ENCODE measurements around the gene ACTG1. TPM values are rescaled to one million over a fixed set of nuclear protein-coding genes. Genes with fewer than 3 reads are reported as not detected.
A peak's percentile ranks its signal among the peaks of the same experiment; 100 is the strongest.

Gene ACTG1
- total and polyA plus RNA-seq, 2 of the 13 experiments (the other 11 are each of a cell fraction or from before 2014, with no cell fraction given), result 973 to 1,138 TPM

GRCh38 chr17:81551458-81552243 lies 39.1 kb upstream of the ACTG1 start (continued):
- TF ChIP-seq TFDP2 (CRISPR knock-in tag; IDR thresholded peaks at IDR 0.05) (no peak), ZNF263 (CRISPR knock-in tag; IDR thresholded peaks at IDR 0.05) (no peak), U2AF2 (IDR thresholded peaks at IDR 0.05; ENCODE audit: low read depth, low read length) (no peak), ATF2 (CRISPR knock-in tag; IDR thresholded peaks at IDR 0.05) (no peak), CENPT (CRISPR knock-in tag; IDR thresholded peaks at IDR 0.05; ENCODE audit: low read depth) (no peak; the same call in 1 of the 2 replicates), KDM4B (CRISPR knock-in tag; IDR thresholded peaks at IDR 0.05) (no peak), ZNF382 (CRISPR knock-in tag; IDR thresholded peaks at IDR 0.05; ENCODE audit: borderline replicate concordance) (no peak), SRY (CRISPR knock-in tag; IDR thresholded peaks at IDR 0.05) (no peak), RFXANK (CRISPR knock-in tag; IDR thresholded peaks at IDR 0.05) (no peak), POGK (CRISPR knock-in tag; conservative IDR thresholded peaks at IDR 0.05) (no peak; the same call in 1 of the 2 replicates), ZNF773 (CRISPR knock-in tag; IDR thresholded peaks at IDR 0.05; ENCODE audit: borderline replicate concordance) (no peak), ZNF780A (CRISPR knock-in tag; IDR thresholded peaks at IDR 0.05) (no peak), REL (CRISPR knock-in tag; conservative IDR thresholded peaks at IDR 0.05) (no peak), DMTF1 (CRISPR knock-in tag; IDR thresholded peaks at IDR 0.05) (no peak), ZNF75D (CRISPR knock-in tag; IDR thresholded peaks at IDR 0.05; ENCODE audit: borderline replicate concordance) (no peak), ZNF253 (CRISPR knock-in tag; IDR thresholded peaks at IDR 0.05; ENCODE audit: borderline replicate concordance) (no peak), MXD1 (CRISPR knock-in tag; IDR thresholded peaks at IDR 0.05) (peak; percentile 63; the same call in 1 of the 2 replicates), ZNF33B (CRISPR knock-in tag; IDR thresholded peaks at IDR 0.05) (no peak)
